ENCODE results near the gene SERTAD2.
A peak's percentile ranks its signal among the peaks of the same experiment; 100 is the strongest.

The SERTAD2 gene

DNA sequence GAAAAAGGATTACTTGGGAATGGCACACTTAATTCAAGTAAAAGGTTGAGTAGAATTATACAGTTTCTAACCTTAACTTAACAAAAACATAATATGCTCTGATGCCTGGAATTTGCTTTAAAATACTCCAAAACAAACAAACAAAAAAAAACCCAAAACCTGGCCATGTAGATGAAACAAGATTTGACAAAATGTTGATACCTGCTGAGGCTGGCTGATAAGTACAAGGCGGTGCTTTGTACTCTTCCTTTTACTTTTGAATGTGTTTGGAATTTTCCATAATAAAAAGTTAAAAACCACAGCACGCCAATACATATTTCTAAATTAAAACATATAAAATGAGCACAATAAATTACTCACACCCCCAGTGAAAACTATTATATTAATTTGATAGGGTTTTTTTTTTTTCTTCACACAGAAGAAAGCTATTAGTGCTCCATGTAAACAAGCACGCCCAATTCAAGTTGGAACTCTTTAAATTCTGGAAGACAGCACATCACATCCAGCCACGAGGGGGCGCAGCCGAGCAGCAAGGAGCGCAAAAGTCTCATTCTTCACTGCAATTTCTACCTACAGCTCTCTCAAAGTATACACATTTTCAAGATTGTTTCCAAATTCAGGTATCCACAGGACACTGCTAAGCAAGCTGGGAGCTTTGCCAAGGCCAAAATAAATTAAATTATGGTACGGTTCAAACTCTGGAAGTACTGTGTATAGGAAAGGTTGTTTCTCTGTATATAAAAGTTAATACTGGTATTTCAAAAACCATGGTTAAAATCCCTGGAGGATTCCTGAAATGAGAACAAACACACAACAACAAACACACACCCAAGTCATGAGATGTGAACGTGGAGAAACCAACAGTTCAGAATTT lies 7.5 kb downstream of the SERTAD2 start:
- DNase-seq (ENCODE audit: low read depth in 2 of 2) = peak; percentile 69 to 93

DNA sequence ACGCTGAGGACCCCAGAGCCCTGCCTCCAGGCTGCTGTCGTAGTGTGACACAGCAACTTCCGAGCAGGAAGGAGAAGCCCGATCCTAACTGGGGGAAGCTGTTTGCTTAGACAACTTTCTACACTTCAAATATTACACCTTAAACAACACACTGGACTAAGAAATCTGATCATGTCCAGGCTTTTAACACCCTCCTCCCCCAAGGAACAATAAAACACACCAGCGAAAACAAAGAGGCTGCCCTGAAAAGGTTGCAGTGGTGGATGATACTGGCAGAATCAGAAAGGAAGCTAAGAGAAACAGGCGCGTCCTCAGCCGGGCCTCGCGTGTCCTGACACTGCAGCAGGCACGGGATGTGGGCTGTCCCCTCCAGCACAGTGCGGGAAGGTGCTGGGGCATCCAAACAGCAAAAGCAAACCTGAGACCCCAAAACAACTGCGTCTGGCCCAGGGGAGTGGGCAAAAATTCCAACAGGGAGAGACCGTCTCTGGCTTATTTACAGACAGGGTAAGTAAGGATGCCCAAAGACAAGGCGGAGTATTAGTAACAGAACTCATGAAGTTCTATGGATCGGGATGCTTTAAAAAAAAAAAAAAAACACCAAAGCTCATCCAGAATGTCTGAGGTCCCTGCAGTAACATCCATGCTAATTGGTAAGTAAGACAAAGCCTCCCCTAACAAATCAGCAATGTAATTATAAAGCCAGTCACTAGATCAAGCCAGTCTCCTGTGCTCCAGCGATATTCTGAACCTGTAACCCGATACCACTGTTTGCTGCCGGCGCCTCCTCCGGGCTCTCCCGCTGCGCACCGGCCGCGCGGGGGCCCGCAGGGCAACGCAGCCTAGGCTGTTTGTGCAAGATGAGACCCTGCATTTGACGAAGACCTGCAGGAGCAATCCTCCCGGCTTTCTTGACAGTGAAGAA lies 9.0 kb downstream of the SERTAD2 start:
- no peak for DNase-seq (ENCODE audit: low read depth in 2 of 2)

DNA sequence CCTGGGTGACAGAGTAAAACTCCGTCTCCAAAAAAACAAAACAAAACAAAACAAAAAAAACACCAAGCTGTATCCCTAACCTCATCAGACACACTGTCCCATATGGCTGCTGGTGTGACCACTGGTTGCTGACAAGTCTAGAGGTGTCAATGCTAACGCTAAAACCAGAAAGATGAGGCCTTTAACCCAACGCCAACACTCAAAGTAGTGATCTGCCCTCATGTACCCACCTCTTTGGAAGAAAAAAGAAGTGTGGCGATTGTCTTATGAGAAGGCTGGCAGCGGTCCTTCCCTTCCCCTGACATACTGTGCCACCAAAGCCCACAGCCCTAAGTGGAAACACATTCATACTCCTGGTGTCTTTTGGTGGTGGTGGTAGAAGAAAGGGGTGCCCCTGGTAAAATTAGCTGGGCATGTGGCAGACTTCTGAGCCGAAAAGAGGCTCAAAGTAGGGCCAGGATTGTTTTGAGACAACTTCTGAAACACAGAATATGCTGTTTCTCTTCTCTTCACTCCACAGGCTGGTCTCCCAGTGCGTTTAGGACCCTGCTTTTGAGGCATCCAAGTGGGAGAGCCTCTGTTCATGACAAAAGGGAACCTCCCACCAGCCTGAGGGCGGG lies 9.8 kb downstream of the SERTAD2 start:
- no peak for DNase-seq (ENCODE audit: low read depth in 2 of 2)

DNA sequence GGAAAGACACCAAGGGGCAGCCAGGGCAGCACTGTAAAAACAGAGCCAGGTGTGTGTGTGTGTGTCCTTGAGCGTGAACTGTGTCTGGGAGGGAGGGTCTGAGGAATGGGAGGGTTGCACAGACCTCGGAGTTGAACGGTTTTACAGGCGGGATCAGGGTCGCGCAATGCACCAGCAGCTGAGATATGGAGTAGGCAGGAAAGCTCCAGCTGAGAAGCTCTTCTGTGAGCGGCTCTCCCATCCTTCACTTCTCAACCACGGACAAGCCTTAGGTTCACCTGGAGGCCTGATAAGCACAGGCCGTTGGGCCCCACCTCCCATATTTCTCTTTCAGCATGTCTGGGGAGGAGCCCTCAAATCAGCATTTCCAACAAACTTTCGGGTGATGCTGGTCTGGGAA lies 12.1 kb downstream of the SERTAD2 start:
- DNase-seq (ENCODE audit: low read depth in 2 of 2) = no peak

DNA sequence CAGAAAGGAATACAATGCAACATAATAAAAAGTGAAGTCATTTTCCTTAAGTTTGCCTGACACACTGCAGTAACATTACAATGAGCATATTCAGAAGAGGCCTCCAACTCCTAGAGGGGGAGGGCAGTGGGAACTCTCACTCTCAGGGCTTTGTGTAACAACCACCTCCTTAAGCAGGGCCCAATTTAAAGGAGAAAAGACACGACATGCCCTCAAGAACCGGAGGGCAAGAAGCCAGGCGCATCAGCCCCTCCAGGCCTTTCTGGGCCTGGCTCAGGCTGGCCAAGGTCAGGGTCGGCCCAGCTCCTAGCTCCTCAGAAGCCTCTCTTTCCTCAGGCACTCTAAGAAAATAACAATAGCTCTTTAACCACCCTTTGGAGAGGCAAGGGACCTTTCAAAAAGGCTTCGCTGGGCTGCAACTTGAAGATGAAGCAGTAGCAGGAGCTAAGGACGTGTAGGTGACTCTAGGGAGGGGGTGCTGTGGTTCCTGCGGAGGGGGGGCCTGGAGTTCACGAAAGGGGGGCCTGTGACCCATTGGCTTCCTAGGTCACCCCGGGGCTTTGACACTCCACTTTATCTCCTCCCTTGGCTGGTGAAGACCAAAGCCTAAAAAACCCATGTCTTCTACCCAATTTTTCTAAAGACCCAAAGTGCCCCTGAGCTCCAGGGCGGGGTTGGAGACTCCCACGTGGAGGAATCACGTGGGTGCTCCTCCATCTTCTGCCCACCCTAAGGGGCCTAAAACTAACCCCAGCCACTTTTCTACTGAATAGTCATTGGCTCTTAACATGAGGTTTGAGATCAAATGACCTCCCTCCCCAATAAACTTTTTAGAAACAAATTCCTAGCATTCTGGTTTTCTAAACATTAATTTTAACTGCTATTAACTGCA lies 13.3 kb downstream of the SERTAD2 start:
- DNase-seq (ENCODE audit: low read depth in 2 of 2) = no peak

DNA sequence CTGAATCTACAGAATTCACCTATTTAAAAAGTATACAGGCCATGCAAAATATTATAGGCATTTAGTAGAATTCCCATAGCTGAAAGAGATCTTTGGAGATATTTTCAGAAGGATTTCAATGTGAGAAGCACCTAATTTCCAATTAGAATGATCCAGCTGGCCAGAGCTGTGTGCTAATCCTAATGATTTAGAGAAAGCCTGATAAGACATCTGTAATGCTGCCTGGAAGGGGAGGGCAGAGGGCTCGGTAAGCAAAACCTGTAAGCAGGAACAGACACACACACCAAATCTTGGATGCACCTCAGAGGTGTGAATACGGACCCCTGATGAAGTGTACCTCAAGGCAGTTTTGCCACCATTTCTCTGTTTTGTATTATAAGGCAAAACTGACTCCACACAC lies 14.0 kb downstream of the SERTAD2 start:
- DNase-seq (ENCODE audit: low read depth in 2 of 2) = no peak

DNA sequence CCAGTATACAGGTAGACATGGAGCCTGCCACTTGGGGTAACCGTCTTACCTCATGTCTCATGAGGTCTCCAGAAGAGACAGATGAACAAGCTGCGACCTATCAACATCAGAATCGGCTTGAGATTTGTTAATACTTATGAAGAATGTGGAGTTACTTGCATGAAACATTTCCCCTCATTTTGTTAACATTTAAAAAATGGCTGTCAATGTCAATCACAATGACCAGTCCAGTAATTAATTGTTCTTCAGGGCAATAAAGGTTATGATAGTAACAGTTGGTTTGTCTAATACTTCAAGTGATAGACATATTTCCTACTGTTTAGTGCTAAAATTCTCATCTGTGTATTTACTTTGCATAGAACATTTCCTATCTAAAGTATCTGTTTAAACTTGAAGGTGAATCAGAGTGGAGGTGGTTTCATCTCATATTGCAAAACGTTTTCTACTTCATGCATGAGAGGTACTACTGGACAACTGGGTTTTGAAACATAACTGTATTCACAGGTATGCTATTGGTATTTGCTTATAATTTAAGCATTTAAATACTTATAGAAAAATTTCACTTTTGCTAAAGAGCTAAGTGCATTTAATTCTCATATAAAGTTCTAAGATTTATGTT lies 15.1 kb downstream of the SERTAD2 start:
- no peak for DNase-seq (ENCODE audit: low read depth in 2 of 2)

DNA sequence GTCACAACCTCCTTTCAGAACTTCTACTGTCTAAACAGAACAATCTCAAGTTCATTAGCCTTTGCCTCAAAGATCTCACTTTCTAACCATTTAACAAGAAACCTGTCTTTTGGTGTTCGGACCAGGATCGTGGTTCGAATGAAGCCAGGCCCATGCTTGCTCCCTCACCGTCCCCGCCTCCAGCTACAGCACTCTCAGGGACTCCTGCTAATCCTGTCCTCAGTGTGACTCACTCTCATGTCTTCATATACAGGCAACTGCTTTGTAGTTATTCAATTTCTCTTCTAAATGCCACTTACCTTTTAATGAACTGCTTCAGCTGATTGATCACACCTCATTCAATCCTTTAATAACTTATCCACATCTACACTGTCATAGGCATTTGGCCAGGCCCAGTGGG lies 15.8 kb downstream of the SERTAD2 start:
- DNase-seq (ENCODE audit: low read depth in 2 of 2) = no peak

DNA sequence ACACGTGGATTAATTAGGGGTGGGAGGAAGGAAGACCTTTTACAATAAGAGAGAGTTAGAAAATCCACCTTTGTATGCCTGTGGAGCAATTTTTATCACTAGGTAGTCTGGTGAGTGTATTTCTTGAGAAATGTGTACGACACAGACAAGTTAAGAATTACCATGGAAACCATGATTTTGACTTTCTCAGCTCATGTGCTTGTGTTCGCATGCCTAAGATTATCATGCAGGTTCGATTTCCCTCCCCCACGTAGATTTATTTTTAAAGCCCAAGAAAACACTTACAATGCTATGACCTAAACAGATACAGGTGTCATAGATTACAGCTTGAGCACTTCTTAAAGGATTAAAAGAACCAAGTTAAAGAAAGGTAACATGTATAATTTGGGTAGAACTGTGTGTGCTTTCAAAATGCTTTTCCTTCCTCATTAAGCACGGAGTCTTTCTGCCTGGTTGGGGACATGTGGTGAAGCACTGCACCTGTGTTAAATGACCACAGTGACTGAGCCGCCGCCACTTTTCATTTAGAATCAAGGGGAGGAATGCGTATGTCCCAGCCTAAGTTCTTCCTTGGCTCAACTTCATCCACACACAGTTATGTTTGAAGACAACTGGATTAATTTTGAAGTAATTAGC lies 16.6 kb downstream of the SERTAD2 start:
- no peak for DNase-seq (ENCODE audit: low read depth in 2 of 2)

DNA sequence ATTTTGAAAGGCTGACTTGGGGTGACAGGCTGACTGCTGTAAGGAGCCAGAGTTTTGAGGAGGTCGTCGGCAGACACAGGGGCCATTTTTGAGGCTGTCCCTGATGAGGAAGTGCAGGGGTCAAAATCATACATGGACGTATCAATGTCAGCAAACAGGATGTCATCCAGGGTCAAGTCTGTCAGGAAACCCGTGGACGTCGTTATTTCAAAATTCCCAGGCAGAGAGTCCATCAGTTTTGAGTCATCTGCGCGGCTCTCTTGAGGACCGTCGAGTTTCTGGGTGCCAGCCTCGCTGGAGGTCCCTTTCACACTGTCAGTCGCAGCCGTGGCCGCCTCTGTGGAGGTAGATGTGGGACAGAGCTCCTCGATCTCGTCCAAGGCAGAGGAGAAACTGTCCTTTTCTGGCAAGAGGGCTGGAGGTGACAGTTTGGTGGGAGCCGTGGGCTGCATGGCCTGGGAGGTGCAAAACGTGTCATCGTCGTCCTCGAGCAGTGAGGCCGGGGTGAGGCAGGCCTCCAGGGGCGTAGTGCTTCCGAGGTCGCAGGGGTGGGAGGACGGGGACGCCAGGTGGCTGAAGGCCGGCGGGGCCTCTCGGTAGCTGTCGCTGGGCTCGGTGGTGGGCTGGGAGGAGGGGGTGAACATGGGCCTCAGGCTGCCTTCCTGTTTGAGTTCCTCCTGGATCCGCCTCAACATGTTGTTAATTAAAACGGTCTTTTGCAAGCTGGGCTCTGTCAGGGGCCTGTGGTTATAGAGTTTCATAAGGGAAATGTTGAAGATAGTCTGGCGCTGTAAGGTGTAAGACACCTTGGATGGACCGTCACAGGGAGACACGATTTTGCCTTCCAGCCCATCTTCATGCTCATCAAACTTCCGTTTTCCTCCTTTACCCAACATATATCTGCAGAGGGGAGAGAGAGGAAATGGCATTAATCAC lies 17.5 kb downstream of the SERTAD2 start:
- no peak for DNase-seq (ENCODE audit: low read depth in 2 of 2)

DNA sequence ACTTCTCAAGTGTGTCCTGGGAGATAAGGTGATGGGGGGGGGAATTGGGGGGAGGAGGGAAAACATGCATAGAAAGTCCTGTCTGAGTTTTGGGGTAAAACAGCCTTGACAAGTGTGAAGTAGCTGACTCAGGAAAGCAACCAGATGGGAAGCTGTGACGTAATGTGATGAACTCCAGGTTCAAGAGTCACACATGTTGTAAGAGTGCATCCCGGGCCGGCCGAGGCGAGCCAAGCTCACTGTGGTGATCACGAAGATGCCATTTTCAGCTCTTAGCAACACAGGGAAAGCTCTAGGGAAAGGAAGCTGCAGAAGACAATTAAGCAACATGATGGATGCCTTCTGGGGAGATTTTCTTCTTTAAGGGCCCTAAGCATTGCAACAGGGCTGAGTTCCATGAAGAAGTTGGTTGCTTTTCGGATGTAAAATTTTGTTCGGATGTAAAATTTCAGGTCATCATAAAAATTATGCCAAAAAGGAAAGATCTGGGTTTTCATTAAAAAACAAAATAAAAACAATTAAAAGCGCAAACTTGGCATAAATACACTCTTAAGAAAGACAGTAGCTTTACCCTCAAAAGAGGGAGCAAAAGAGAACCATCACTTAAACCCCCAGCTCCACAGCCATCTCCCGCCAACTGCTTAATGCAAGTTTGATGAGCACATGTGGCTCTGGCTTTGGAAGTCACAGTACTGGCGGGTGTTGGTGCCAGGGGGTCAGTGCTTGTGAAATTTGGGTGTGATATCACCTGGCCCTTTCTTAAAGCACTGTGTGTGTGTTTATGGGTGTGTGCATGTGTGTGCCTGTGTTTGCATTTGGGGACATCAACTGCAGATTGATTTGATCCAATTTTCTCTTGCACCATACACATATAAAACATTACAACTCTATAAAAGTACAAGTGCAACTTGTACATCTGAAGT lies 19.1 kb downstream of the SERTAD2 start:
- no peak for DNase-seq (ENCODE audit: low read depth in 2 of 2)

DNA sequence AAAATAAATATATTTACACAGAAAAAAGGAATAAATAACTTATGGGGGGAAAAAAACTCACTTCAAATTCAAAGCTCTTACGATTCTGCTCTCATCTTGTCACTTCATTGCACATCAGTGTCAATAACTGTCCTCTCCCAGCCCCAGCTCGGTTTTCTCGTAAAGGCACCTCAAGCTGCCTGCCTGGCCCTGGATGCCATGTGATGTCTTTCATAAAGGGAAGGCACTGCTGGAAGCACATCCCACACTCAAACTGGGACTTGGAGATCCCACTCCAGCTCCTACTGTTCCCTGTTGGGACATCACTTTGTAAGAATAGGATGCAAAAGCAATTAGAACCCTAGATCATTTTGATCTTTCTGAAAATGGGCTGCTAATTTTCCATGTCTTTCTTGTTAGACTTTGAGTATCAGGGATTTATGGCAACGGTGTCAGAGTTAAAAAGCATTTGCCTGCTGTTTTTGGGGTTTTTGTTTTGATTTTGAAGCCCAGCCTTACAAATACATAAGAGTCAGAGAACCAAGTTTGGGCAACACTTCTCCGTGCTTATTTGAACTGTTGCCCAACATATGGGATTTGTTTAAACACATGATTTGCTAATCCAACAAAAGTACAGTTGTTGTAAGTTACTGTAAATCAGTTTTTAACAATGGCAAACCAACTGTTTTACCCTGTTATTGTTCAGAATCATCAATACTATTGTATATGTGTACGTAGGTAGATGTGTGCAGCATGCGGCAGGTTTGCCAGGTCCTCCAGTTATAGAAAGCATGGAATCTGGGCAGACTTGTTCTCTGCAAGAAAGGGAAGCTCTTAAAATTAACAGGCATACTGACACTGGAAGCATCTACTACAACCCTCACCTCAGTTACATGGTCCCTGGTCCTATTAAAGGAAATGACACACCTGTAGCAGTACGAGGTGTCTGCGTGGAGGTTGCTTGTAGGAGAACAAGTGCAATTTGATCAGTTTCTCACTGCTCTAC lies 20.6 kb downstream of the SERTAD2 start:
- DNase-seq (ENCODE audit: low read depth in 2 of 2) = no peak

DNA sequence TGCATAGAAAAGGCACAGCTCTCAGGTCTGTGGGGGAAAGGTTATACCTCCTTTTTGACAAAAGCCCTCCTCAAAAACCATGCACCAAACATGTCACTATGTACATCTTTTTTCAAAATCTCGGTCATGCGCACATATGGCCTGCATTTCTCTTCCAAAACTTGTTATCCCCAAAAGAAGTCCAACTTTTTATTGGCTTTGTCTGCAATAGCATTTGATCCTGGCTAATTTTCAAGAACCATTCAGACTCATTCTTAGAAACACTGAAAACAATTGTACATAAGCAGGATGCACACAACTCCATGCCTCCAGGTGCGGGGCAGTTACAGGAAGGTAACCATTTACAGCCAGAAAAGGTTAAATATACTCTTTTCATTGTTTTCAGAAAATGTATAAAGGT lies 21.9 kb downstream of the SERTAD2 start:
- DNase-seq (ENCODE audit: low read depth in 2 of 2) = no peak

DNA sequence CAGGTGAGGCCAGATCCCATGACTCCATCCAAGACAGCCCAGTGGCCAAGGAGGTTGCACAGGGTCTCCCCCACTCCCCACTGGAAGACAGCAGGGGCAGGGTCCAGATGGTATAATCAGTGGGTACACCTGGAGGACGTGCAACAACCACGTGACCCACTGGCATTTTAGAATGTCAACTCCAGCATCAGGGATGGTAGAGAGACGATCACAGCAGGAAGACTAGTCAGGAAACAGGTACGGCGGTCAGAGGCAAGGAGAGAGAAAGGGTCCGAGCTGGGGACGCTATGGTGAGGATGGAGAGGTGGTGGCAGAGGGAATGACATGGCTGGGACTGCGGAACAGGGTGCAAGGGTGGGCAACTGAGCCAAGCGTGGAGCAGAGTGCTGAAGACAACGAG lies 23.0 kb downstream of the SERTAD2 start:
- no peak for DNase-seq (ENCODE audit: low read depth in 2 of 2)

DNA sequence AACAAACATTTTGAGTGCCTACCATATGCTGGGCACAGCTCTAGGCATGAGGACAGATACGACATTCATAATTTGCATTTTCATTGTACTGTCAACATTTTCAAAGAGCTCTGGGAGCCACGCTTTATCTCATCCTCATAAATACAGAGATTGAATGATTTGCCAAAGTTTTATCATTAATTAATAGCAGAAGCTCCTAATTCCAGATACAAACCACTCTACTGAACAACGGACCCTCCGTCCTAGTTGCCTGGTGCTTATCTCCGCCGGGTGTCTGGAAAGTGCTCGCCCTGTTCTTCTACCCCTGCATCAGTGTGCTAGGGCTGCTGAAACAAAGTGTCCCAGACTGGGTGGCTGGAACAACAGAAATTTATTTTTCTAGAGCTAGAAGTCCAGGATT lies 23.8 kb downstream of the SERTAD2 start:
- no peak for DNase-seq (ENCODE audit: low read depth in 2 of 2)

DNA sequence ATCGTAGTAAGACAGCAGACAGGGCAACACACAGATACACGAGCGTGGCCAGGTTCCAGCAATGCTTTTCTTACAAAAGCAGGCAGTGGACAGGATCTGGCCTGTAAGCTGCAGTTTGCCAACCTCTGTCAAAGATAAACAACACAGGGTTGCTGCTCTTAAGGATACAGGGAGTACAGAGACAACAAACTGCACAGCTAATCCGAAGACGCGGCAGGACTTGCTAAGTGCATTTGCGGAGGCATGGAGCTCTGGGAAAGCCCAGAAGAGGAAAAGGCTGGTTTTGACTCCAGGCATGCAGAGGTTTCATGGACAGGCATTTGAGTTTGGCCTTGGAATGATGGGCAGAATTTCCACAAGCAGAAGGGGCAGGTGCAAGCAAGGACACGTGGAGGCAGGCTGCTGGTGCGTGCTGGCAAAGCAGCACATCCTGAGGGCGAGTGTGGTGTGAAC lies 24.4 kb downstream of the SERTAD2 start:
- DNase-seq (ENCODE audit: low read depth in 2 of 2) = no peak
